Ascending aorta (tissue), 2 donors: ENCODE results near the gene C1orf94. TPM values are rescaled to one million over a fixed set of nuclear protein-coding genes. Genes with fewer than 3 reads are reported as not detected.

Experiments used
- DNase-seq, 2 donors: peaks; one replicate each; pipeline ENCODE4 v3.0.0-alpha.2; 2019; ENCODE audit warnings: low spot score in 2 of 2
- H3K27ac ChIP-seq, 2 donors: fragments of 200-600 bp; sonication (generic); one replicate each; pipeline ENCODE4 v1.5.1; 2016 to 2017; ENCODE audit warnings: mild to moderate bottlenecking in 1 of 2
- H3K27me3 ChIP-seq: fragments of 200-600 bp; sonication (generic); one replicate; pipeline ENCODE4 v1.5.1; 2017
- H3K36me3 ChIP-seq, 2 donors: fragments of 200-600 bp; sonication (generic); one replicate each; pipeline ENCODE4 v1.5.1; 2016
- H3K4me1 ChIP-seq, 2 donors: fragments of 200-600 bp; sonication (generic); one replicate each; pipeline ENCODE4 v1.5.1; 2016 to 2017; ENCODE audit warnings: mild to moderate bottlenecking in 1 of 2
- H3K4me3 ChIP-seq, 2 donors: fragments of 200-600 bp; sonication (generic); one replicate each; pipeline ENCODE4 v1.5.1; 2016 to 2017; ENCODE audit warnings: mild to moderate bottlenecking in 1 of 2
- H3K9me3 ChIP-seq, 2 donors: fragments of 200-600 bp; sonication (generic); one replicate each; pipeline ENCODE4 v1.5.1; 2016
- intact Hi-C: fragments of 100-400 bp; cut with DNase I; formaldehyde crosslinking; loops from one replicate; pipeline ENCODE4 v1.15.1; 2023
- total RNA-seq: library from RNA; depleted of rRNA; stranded (reverse); fragments of >200 nt; gene quantifications from one replicate; pipeline ENCODE4 v1.1.0, GENCODE V29; 2016
- TF ChIP-seq, protein P1 (sequence below), 3 experiments: fragments of 200-600 bp in 2 of 3; fragments of 450-650 bp in 1 of 3; sonication (generic) in 2 of 3; IDR thresholded peaks; one replicate each; pipeline ENCODE4 v1.5.1; 2016 to 2019; ENCODE audit warnings: antibody characterized with exemption in 3 of 3, mild to moderate bottlenecking in 1 of 3, moderate library complexity in 1 of 3

C1orf94 gene
- total RNA-seq, 1 donor from 2014 or later, result not detected

DNA sequence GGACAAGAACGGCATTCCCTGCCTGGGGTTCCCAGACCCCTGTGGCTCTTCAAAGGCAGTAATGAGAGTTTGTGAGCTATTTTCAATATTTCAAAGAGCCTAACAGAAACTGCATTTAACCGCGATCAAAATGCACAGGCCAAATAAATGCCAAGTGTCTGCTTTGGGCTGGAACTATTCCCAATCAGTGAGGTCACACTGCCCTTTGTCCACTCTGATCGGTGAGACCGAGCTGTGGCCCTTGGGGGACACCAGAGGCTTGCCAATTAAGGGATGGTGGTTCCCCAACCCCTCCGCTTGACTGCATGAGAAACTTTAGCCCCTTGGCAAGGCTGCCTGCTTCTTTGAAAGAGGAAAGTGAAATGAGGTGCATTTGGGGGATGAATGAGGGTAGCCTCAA is 31.9 kb upstream of the C1orf94 start:
- no peak for DNase-seq
- TF ChIP-seq, protein P1, sequence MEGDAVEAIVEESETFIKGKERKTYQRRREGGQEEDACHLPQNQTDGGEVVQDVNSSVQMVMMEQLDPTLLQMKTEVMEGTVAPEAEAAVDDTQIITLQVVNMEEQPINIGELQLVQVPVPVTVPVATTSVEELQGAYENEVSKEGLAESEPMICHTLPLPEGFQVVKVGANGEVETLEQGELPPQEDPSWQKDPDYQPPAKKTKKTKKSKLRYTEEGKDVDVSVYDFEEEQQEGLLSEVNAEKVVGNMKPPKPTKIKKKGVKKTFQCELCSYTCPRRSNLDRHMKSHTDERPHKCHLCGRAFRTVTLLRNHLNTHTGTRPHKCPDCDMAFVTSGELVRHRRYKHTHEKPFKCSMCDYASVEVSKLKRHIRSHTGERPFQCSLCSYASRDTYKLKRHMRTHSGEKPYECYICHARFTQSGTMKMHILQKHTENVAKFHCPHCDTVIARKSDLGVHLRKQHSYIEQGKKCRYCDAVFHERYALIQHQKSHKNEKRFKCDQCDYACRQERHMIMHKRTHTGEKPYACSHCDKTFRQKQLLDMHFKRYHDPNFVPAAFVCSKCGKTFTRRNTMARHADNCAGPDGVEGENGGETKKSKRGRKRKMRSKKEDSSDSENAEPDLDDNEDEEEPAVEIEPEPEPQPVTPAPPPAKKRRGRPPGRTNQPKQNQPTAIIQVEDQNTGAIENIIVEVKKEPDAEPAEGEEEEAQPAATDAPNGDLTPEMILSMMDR (IDR thresholded peaks at IDR 0.05), result no peak
- Histone ChIP-seq H3K9me3 (no peaks in the 10 kb centered on the region), H3K36me3 (no peaks in the 10 kb centered on the region), H3K27me3 (no peaks in the 10 kb centered on the region), H3K27ac (no peak overlapping the region), H3K4me1 (no peaks in the 10 kb centered on the region), H3K4me3 (no peak overlapping the region)
- intact Hi-C loops, result no loop called here

DNA sequence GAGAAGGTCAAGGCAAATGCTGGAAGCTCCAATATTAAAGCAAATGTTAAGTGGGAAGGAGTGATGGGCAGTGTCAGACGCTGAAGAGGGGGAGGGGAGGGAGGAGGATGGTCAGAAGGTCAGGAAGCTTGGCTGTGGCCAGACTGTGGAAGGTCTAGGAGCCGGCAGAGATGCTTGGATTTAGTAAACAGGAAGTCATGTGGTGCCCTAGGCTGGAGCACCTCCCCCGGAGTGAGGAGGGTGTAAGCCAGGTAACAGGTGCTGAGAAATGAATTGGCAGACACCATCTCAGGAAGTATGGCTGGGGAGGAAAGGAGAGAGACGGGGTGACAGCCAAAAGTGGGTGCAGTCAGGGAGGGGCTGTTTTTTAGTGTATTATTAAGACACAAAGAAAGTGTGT is 29.4 kb upstream of the C1orf94 start:
- Histone ChIP-seq H3K4me1 (no peaks in the 10 kb centered on the region), H3K36me3 (no peaks in the 10 kb centered on the region), H3K27ac (no peak overlapping the region), H3K27me3 (no peaks in the 10 kb centered on the region), H3K9me3 (no peaks in the 10 kb centered on the region), H3K4me3 (no peak overlapping the region)
- no peak for DNase-seq
- TF ChIP-seq, protein P1 (IDR thresholded peaks at IDR 0.05), result no peak
- intact Hi-C loops, result no loop called here

DNA sequence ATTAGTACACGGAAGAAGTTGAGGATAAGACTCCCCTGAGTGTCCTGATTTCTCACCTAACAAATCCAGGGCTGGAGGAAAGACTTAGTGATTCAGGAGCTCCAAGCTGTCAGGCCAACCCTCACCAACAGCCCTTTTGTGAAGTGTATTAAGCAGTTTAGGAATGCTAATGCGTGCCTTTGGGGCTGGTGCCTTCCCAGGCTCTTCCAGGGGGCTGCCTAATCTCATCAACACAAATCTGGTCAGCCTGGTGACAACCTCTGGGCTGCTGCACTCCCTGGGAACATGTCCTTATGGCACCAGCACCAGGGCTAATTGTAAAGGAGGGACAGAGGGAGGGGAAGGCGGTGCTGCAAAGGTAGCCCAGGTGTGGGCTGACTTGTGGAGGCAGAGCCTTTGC is 27.2 kb upstream of the C1orf94 start:
- TF ChIP-seq, protein P1 (IDR thresholded peaks at IDR 0.05), result no peak
- no peak overlapping the region for H3K27ac ChIP-seq
- intact Hi-C loops, result no loop called here
- H3K4me3 ChIP-seq, result no peak overlapping the region
- DNase-seq, result no peak
- H3K36me3 ChIP-seq, result no peaks in the 10 kb centered on the region
- H3K9me3 ChIP-seq, result no peaks in the 10 kb centered on the region
- H3K27me3 ChIP-seq, result no peaks in the 10 kb centered on the region
- H3K4me1 ChIP-seq, result no peaks in the 10 kb centered on the region

DNA sequence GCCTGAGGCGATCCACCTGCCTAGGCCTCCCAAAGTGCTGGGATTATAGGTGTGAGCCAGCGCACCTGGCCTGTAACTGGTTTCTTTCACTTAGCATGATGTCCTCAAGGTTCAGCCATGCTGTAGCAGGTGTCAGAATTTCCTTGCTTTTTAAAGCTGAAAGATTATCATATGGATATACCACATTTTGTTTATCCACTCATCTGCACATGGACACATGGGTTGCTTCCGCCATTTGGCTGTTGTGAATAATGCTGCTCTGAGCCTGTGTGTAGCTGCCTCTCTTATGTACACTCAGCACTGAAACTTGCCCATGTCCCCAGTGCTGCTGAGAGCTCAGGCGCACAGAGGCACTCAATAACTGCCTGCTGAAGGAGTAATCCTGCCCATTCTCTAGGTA is 23.5 kb upstream of the C1orf94 start:
- no peak overlapping the region for H3K4me3 ChIP-seq
- TF ChIP-seq, protein P1 (IDR thresholded peaks at IDR 0.05), result no peak
- no peaks in the 10 kb centered on the region for H3K9me3 ChIP-seq
- no peak overlapping the region for H3K27ac ChIP-seq
- no peak for DNase-seq
- H3K36me3 ChIP-seq, result no peaks in the 10 kb centered on the region
- intact Hi-C loops, result no loop called here
- H3K4me1 ChIP-seq, result no peaks in the 10 kb centered on the region
- no peaks in the 10 kb centered on the region for H3K27me3 ChIP-seq

DNA sequence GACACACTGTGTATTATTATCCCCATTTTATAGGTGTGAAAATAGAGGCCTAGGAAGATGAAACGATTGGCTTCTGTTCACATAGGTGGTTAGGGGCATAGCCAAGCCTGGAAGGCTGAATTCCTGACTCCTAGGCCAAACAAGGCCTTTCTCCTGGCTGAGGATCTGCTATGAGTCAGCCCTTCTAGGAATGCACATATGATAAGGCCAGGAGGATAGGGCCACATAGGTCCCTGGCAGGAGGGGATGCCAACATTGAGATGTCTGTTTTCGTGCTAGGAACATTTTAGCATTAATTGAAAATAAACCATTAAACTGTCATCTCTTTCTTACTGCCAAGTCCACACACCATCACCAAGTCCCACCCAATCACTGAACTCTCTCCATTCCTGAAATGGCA is 20.8 kb upstream of the C1orf94 start:
- Histone ChIP-seq H3K4me3 (no peak overlapping the region), H3K27me3 (no peaks in the 10 kb centered on the region), H3K36me3 (no peaks in the 10 kb centered on the region), H3K4me1 (no peaks in the 10 kb centered on the region), H3K9me3 (no peaks in the 10 kb centered on the region), H3K27ac (no peak overlapping the region)
- intact Hi-C loops, result no loop called here
- TF ChIP-seq, protein P1 (IDR thresholded peaks at IDR 0.05), result no peak
- no peak for DNase-seq

DNA sequence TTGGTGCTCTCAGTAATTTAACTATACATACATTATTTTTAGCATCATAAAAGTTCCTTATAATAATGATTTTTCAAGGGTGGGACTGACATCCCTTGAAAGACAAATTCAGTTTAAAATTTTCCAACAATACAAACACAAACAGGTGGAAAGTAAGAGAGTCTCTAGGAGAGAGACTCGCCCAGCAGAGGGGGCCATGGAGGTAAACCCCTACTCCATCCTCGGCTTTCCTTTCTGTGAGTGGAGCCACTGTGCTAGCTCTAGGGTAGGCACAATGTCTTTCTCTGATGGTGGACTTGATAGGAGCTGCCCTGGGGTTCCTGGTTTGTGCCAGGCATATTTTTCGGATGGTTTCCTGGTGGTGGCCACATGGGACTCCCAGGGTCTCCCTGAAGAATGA is 20.0 kb upstream of the C1orf94 start:
- Histone ChIP-seq H3K27me3 (no peaks in the 10 kb centered on the region), H3K4me3 (no peak overlapping the region), H3K36me3 (no peaks in the 10 kb centered on the region), H3K9me3 (no peaks in the 10 kb centered on the region), H3K27ac (no peak overlapping the region), H3K4me1 (no peaks in the 10 kb centered on the region)
- TF ChIP-seq, protein P1 (IDR thresholded peaks at IDR 0.05), result no peak
- DNase-seq, result no peak
- intact Hi-C loops, result no loop called here
